Ovary (tissue), 9 donors: ENCODE measurements around the gene CHN2. TPM values are rescaled to one million over a fixed set of nuclear protein-coding genes. Genes with fewer than 3 reads are reported as not detected.

Experiments used
- DNase-seq, 5 donors: peaks; one replicate each; pipeline ENCODE4 v3.0.0-alpha.2; 2019 to 2020
- H3K27ac ChIP-seq, 2 donors: fragments of 200-600 bp; one replicate each; pipeline versions ENCODE4 v1.5.1 to v1.8.0; 2019 to 2022
- H3K27me3 ChIP-seq: fragments of 200-600 bp; one replicate; pipeline ENCODE4 v1.8.0; 2022
- H3K36me3 ChIP-seq: fragments of 200-600 bp; sonication (generic); one replicate; pipeline ENCODE4 v1.5.1; 2019
- H3K4me1 ChIP-seq: one replicate; pipeline ENCODE4 v1.8.1; 2013; ENCODE audit warnings: mild to moderate bottlenecking, moderate library complexity; ENCODE audit not compliant: insufficient read depth
- H3K4me3 ChIP-seq: fragments of 200-600 bp; sonication (generic); one replicate; pipeline ENCODE4 v1.5.1; 2017
- H3K9me3 ChIP-seq, 2 donors: fragments of 200-600 bp in 1 of 2; sonication (generic) in 1 of 2; one replicate each; pipeline versions ENCODE4 v1.5.1 to v1.8.1; 2013 to 2019; ENCODE audit warnings: mild to moderate bottlenecking in 1 of 2, moderate library complexity in 1 of 2
- EP300 ChIP-seq: sonication (generic); formaldehyde crosslinking; IDR thresholded peaks from one replicate; pipeline ENCODE4 v1.6.1; 2017; ENCODE audit warnings: antibody characterized with exemption
- POLR2A ChIP-seq: fragments of 450-650 bp; IDR thresholded peaks from one replicate; pipeline ENCODE4 v1.6.1; 2017; ENCODE audit warnings: antibody characterized with exemption, mild to moderate bottlenecking, moderate library complexity
- WGBS, 3 donors: extraction: QIAGEN DNeasy Blood & Tissue Kit in 1 of 3; methylation state at CpG; one replicate each; pipeline versions ENCODE4 v1.1.5 to v1.1.7; 2013 to 2017; 5-methylcytosine and 5-hydroxymethylcytosine counted together
- intact Hi-C, 4 donors: fragments of 100-400 bp; cut with DNase I; formaldehyde crosslinking; loops; one replicate each; pipeline versions ENCODE4 v1.11.0 to v1.15.1; 2022 to 2023
- polyA plus RNA-seq, 2 donors: library from polyadenylated mRNA; stranded (reverse); fragments of 200-250 nt in 1 of 2; fragments of 350-450 nt in 1 of 2; fragmentation: Illumina TruSeq in 1 of 2; extraction: RNeasy Lipid Tissue Mini Kit (QIAGEN cat#74804) in 1 of 2; gene quantifications; one replicate each; pipeline ENCODE4 v1.2.3, GENCODE V29; 2013 to 2014
- total RNA-seq, 7 donors: library from RNA; depleted of rRNA in 2 of 7; stranded (reverse); fragments of >200 nt in 2 of 7; fragmentation: NEBNext Ultra II Directional in 3 of 7; extraction: Animal tissue kit (Norgen Biotek cat#: 25700) in 3 of 7; gene quantifications; one replicate each; pipeline versions ENCODE4 v1.1.0 to v1.2.4, GENCODE V29; 2016 to 2023
- TF ChIP-seq, protein P1 (sequence below), 3 donors: fragments of 450-650 bp in 2 of 3; fragments of 200-600 bp in 1 of 3; IDR thresholded peaks; one replicate each; pipeline versions ENCODE4 v1.5.1 to v1.8.0; 2016 to 2022; ENCODE audit warnings: antibody characterized with exemption in 3 of 3, mild to moderate bottlenecking in 1 of 3
- donor health status: DM: no; HTN: no; CAD: no; lungs with moderate emphysema.
- donor health status: DM: no; HTN: no; CAD: no.
- donor health status: Bipolar disorder and iron deficiency.
- donor health status: DM: yes; HTN: yes; CAD: no.
- donor health status: DM: no; HTN: no; CAD: no.
- donor health status: DM: yes; HTN: yes; CAD: no.

CHN2 gene
- total and polyA plus RNA-seq, 9 donors, result 17.9 to 32.6 (median 22.3) TPM

DNA sequence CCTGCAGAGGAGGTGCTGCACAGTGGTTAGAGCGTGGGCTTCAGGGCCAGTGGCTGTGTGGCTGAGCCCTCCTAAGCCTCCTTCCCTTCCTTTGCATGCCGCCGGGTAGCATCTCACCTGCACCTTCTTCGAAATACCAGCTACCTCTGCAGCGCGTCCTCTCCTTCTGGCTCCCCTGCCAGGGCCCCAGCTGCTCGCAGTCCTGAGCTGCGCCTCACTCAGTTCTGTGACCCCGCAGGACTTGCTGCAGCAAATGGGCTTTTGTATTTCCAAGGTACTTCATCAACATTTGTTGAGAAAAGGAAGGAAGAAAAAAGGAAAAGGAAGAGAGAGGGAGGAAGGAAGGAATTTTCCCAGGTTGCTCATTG is 222.3 kb downstream of the CHN2 start:
- no peak overlapping the region for H3K4me3 ChIP-seq
- WGBS, 3 donors, result 96 to 98% (median 98%) methylated on average over 9 of the region's 9 CpGs
- intact Hi-C loops, result loop anchor here in 1 of 4 donors (10.0 kb wide), 1 partner anchor 492 kb away; no protein-coding TSS in a partner anchor
- no peaks in the 10 kb centered on the region for H3K9me3 ChIP-seq
- TF ChIP-seq, protein P1, sequence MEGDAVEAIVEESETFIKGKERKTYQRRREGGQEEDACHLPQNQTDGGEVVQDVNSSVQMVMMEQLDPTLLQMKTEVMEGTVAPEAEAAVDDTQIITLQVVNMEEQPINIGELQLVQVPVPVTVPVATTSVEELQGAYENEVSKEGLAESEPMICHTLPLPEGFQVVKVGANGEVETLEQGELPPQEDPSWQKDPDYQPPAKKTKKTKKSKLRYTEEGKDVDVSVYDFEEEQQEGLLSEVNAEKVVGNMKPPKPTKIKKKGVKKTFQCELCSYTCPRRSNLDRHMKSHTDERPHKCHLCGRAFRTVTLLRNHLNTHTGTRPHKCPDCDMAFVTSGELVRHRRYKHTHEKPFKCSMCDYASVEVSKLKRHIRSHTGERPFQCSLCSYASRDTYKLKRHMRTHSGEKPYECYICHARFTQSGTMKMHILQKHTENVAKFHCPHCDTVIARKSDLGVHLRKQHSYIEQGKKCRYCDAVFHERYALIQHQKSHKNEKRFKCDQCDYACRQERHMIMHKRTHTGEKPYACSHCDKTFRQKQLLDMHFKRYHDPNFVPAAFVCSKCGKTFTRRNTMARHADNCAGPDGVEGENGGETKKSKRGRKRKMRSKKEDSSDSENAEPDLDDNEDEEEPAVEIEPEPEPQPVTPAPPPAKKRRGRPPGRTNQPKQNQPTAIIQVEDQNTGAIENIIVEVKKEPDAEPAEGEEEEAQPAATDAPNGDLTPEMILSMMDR (IDR thresholded peaks at IDR 0.05), result no peak
- TF ChIP-seq POLR2A, result no peak
- no peak for TF ChIP-seq EP300
- H3K4me1 ChIP-seq, result no peaks in the 10 kb centered on the region
- no peak overlapping the region for H3K27ac ChIP-seq
- H3K27me3 ChIP-seq, result no peaks in the 10 kb centered on the region
- no peak for DNase-seq
- no peaks in the 10 kb centered on the region for H3K36me3 ChIP-seq

DNA sequence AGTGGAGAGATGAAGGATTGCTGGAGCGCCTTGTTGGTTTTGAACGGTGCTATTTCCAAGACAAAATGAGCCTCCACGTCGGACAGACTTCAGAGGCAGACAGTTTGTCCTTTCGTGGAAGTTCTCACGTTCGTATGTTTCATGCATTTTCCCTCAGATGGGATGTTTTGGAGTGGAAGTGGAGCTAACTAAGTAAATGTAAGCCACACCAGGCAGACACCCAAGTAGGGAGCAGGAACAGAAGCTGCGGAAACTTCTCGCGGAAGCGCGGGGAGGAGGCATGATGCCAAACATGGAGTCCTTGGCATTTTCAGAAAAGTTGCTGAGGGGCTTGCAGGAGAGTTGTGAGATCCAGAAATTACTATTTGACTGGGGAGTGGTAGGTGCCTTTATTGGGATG is 223.5 kb downstream of the CHN2 start:
- intact Hi-C loops, result loop anchor here in 1 of 4 donors (10.0 kb wide), 1 partner anchor 493 kb away; no protein-coding TSS in a partner anchor
- H3K4me3 ChIP-seq, result no peak overlapping the region
- no peak for TF ChIP-seq POLR2A
- TF ChIP-seq EP300, result no peak
- TF ChIP-seq, protein P1 (IDR thresholded peaks at IDR 0.05), result no peak
- H3K36me3 ChIP-seq, result no peaks in the 10 kb centered on the region
- no peaks in the 10 kb centered on the region for H3K9me3 ChIP-seq
- no peaks in the 10 kb centered on the region for H3K27me3 ChIP-seq
- WGBS, 3 donors, result 95 to 97% (median 96%) methylated on average over 12 of the region's 12 CpGs
- no peak overlapping the region for H3K27ac ChIP-seq
- no peaks in the 10 kb centered on the region for H3K4me1 ChIP-seq
- no peak for DNase-seq

DNA sequence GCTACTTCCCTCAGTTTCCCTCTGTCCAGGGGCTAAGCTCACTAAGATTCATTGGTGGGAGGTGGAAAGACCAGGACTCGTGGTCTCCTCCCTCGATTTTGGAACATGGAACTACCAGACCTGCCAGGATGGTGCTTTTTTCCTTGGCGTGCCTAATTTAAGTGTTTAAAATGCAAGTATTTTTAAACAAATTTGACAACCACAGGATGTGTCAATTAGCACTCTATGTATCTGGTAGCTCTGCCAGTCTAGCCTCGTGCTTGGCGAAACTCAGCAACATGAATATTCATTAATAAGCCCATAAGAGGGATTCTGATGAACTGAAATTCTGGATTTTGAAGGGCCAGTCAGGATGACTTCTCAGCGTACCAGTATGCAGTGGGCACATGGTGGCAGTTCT is 224.1 kb downstream of the CHN2 start:
- no peaks in the 10 kb centered on the region for H3K36me3 ChIP-seq
- no peak overlapping the region for H3K4me3 ChIP-seq
- peaks cover 3% of the 10 kb centered on the region for H3K4me1 ChIP-seq
- 96 to 97% (median 96%) methylated on average over 6 of the region's 6 CpGs for WGBS, 3 donors
- H3K9me3 ChIP-seq, result no peaks in the 10 kb centered on the region
- TF ChIP-seq POLR2A, result no peak
- TF ChIP-seq, protein P1 (IDR thresholded peaks at IDR 0.05), result no peak
- no peak for TF ChIP-seq EP300
- intact Hi-C loops, result loop anchor here in 1 of 4 donors (10.0 kb wide), 1 partner anchor 494 kb away; no protein-coding TSS in a partner anchor
- DNase-seq, result no peak
- no peaks in the 10 kb centered on the region for H3K27me3 ChIP-seq
- no peak overlapping the region for H3K27ac ChIP-seq

DNA sequence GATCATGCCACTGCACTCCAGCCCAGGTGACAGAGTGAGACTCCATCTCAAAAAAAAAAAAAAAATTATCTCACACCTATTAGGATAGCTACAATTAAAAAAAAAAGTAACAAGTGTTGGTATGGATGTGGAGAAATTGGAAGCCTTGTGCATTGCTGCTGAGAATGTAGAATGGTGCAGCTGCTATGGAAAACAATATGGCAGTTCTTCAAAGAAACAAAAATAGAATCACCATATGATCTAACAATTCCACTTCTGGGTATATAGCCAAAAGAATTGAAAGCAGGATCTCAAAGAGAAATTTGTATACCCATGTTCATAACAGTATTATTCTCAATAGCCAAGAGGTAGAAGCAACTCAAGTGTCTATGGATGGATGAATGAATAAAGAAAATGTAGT is 225.4 kb downstream of the CHN2 start:
- no peak for DNase-seq
- H3K27ac ChIP-seq, result no peak overlapping the region
- TF ChIP-seq EP300, result no peak
- TF ChIP-seq, protein P1 (IDR thresholded peaks at IDR 0.05), result no peak
- no peak for TF ChIP-seq POLR2A
- H3K4me3 ChIP-seq, result no peak overlapping the region
- peaks cover 7% of the 10 kb centered on the region for H3K4me1 ChIP-seq
- no peaks in the 10 kb centered on the region for H3K27me3 ChIP-seq
- H3K36me3 ChIP-seq, result no peaks in the 10 kb centered on the region
- intact Hi-C loops, result no loop called here
- H3K9me3 ChIP-seq, result no peaks in the 10 kb centered on the region
